ENCODE data around the gene CCDC69. TPM values are rescaled to one million over a fixed set of nuclear protein-coding genes. Genes with fewer than 3 reads are reported as not detected.

CCDC69 gene
- total and polyA plus RNA-seq, 10 of the 15 experiments (the other 5 are each of a cell fraction or from before 2014, with no cell fraction given): 13.5 to 106 (median 70.1) TPM

- TF ChIP-seq USF1 (IDR thresholded peaks at IDR 0.05; ENCODE audit: borderline replicate concordance, extremely low read length, insufficient read depth, low read depth, low read length) (no peak), RFX5 (IDR thresholded peaks at IDR 0.05; ENCODE audit: low read depth, low read length) (no peak), HDGF (IDR thresholded peaks at IDR 0.05) (no peak)
Observed at GRCh38 chr5:151186052-151186451, 37.8 kb downstream of the CCDC69 start (continued).

- RAD21 ChIA-PET (ENCODE audit: unreplicated experiment): interaction anchor here (1.5 kb wide), 1 partner anchor 20 kb away, joined by 4 read pairs; no protein-coding TSS in a partner anchor
- no peak for DNase-seq (ENCODE audit: low read depth, low spot score)
- Histone ChIP-seq H3K79me2 (ENCODE audit: control insufficient read depth, insufficient read depth, low read length) (no peaks in the 10 kb centered on the region), H2AFZ (ENCODE audit: control insufficient read depth, low read depth, low read length) (no peak overlapping the region), H3K27me3 (replicated peaks in 1 of 2; ENCODE audit: control insufficient read depth in 2 of 2, insufficient read depth in 2 of 2, low read length in 1 of 2) (no peaks in the 10 kb centered on the region), H3K9ac (ENCODE audit: control insufficient read depth, insufficient read depth, low read length) (no peak overlapping the region), H3K36me3 (ENCODE audit: control insufficient read depth in 2 of 2, insufficient read depth in 2 of 2, low read length in 1 of 2) (peaks cover 25 to 32% of the 10 kb centered on the region in 2 experiments), H3K9me3 (replicated peaks; ENCODE audit: control insufficient read depth, insufficient read depth, low read length) (peaks cover 6% of the 10 kb centered on the region), H4K20me1 (ENCODE audit: control insufficient read depth, insufficient read depth) (no peaks in the 10 kb centered on the region), H3K4me1 (ENCODE audit: control insufficient read depth, insufficient read depth, low read length) (no peaks in the 10 kb centered on the region), H3K27ac (ENCODE audit: control insufficient read depth, insufficient read depth) (no peak overlapping the region), H3K4me2 (ENCODE audit: control insufficient read depth, insufficient read depth) (no peak overlapping the region), H3K4me3 (no peak overlapping the region)
- intact Hi-C loops (cut with micrococcal nuclease; ENCODE audit: unreplicated experiment) (no loop called here), in situ Hi-C loops (cut with MboI) (no loop called here)
- no peak for FAIRE-seq
- POLR2A ChIA-PET: interaction anchor here (0.6 kb wide), 1 partner anchor 13 kb away, joined by 4 read pairs; no protein-coding TSS in a partner anchor
- SMC1A ChIA-PET (ENCODE audit: uncharacterized antibody, unreplicated experiment): interaction anchor here (1.1 to 2.2 kb wide), 5 partner anchors 7 to 17 kb away, joined by 3 to 9 read pairs (median 3); no protein-coding TSS in a partner anchor
- no peak for ATAC-seq
- CTCF ChIA-PET: interaction anchor here (1.0 to 1.7 kb wide), 2 partner anchors 17 to 19 kb away, joined by 3 to 4 read pairs; no protein-coding TSS in a partner anchor
- TF ChIP-seq IRF4 (IDR thresholded peaks at IDR 0.05; ENCODE audit: low read depth, low read length) (no peak), NFXL1 (IDR thresholded peaks at IDR 0.05; ENCODE audit: borderline replicate concordance) (no peak), KAT2A (conservative IDR thresholded peaks at IDR 0.05; ENCODE audit: control insufficient read depth, low read depth, low read length) (no peak), CEBPB (IDR thresholded peaks at IDR 0.05; ENCODE audit: borderline replicate concordance in 1 of 2, low read depth in 2 of 2, low read length in 2 of 2) (no peak)
- no TSS peak for BruUV-seq (replicated peaks)
- 91% methylated on average over 10 of the region's 10 CpGs for WGBS (ENCODE audit: insufficient coverage, insufficient replicate concordance, low lambda C conversion rate, missing lambda C conversion rate)
Observed at GRCh38 chr5:151184316-151185042, 39.4 kb downstream of the CCDC69 start.

All from GM12878 (cell line).